NB4 (cell line): ENCODE measurements around the gene YWHAG.

Source experiments
- POLR2A ChIP-seq: IDR thresholded peaks from 2 replicates; pipeline ENCODE4 v1.6.1; 2011; ENCODE audit warnings: mild to moderate bottlenecking; ENCODE audit not compliant: insufficient read length; ENCODE audit errors: extremely low read depth
- TF ChIP-seq, protein P1 (sequence below): IDR thresholded peaks from one replicate; pipeline ENCODE4 v1.5.1; 2012; ENCODE audit warnings: low read depth, low read length

DNA sequence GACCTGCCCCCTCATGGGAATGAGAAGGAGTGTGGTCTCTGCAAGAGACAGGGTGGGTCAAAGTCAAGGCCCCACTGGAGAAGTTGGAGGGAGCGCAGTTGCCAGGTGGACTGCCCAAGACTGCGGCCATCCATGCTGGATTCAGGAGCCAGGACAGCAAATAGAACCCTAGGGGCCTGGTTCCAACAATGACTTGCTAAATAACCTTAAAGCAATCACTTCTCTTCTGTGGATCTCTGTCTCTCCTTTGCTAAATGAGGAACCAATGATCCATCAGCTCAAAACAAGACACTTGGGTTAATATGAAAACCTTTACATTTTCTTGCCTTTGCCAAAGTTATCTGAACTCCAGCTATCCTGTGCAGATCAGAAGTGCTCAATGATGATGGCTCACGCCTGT is 12.6 kb upstream of the YWHAG start:
- TF ChIP-seq, protein P1, sequence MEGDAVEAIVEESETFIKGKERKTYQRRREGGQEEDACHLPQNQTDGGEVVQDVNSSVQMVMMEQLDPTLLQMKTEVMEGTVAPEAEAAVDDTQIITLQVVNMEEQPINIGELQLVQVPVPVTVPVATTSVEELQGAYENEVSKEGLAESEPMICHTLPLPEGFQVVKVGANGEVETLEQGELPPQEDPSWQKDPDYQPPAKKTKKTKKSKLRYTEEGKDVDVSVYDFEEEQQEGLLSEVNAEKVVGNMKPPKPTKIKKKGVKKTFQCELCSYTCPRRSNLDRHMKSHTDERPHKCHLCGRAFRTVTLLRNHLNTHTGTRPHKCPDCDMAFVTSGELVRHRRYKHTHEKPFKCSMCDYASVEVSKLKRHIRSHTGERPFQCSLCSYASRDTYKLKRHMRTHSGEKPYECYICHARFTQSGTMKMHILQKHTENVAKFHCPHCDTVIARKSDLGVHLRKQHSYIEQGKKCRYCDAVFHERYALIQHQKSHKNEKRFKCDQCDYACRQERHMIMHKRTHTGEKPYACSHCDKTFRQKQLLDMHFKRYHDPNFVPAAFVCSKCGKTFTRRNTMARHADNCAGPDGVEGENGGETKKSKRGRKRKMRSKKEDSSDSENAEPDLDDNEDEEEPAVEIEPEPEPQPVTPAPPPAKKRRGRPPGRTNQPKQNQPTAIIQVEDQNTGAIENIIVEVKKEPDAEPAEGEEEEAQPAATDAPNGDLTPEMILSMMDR = no peak
- no peak for TF ChIP-seq POLR2A
